Endometrium (tissue), 2 donors: ENCODE measurements around the gene RBM43.
A peak's percentile ranks its signal among the peaks of the same experiment; 100 is the strongest.
"Not testable (repeated sequence)": the region's sequence is repeated elsewhere in the genome, so short reads cannot be mapped to it uniquely, and the experiment has no call there.

Experiments used
- FAIRE-seq: peaks from 2 replicates; lab custom pipeline; 2012; peaks lifted over from hg19 to GRCh38; lab: Jason Lieb, UNC
- donor health status: control.
- donor health status: control.

Gene RBM43

GRCh38 chr2:151261231-151261976 lies at the start of gene RBM43:
RBM43 (minus strand) TSS chr2:151261863; CDS start chr2:151261727, 136 bp downstream.
- peak; percentile 62 for FAIRE-seq

GRCh38 chr2:151310313-151310712 lies 48.6 kb upstream of the RBM43 start:
- FAIRE-seq = not testable (repeated sequence)

- no peak for FAIRE-seq
These were observed 45.0 kb upstream of the RBM43 start for GRCh38 chr2:151306621-151307020.

GRCh38 chr2:151305129-151305691 lies 43.5 kb upstream of the RBM43 start:
- FAIRE-seq = no peak

- no peak for FAIRE-seq
These were observed 41.2 kb upstream of the RBM43 start for GRCh38 chr2:151302879-151303278.

GRCh38 chr2:151302404-151302803 lies 40.7 kb upstream of the RBM43 start:
- FAIRE-seq = no peak

GRCh38 chr2:151299920-151300539 lies 38.4 kb upstream of the RBM43 start:
- FAIRE-seq = no peak

- no peak for FAIRE-seq
These were observed 36.2 kb upstream of the RBM43 start for GRCh38 chr2:151297882-151298281.

- FAIRE-seq = not testable (repeated sequence)
These were observed 34.3 kb upstream of the RBM43 start for GRCh38 chr2:151295926-151296325.

GRCh38 chr2:151292546-151292945 lies 30.9 kb upstream of the RBM43 start:
- FAIRE-seq = no peak

GRCh38 chr2:151292141-151292540 lies 30.5 kb upstream of the RBM43 start:
- no peak for FAIRE-seq

- FAIRE-seq = no peak
These were observed 29.6 kb upstream of the RBM43 start for GRCh38 chr2:151291224-151291623.

GRCh38 chr2:151289972-151290866 lies 28.6 kb upstream of the RBM43 start:
- FAIRE-seq = peak; percentile 95

- FAIRE-seq = no peak
These were observed 26.0 kb upstream of the RBM43 start for GRCh38 chr2:151287513-151288250.

GRCh38 chr2:151282401-151282800 lies 20.7 kb upstream of the RBM43 start:
- no peak for FAIRE-seq

GRCh38 chr2:151280271-151280670 lies 18.6 kb upstream of the RBM43 start:
- FAIRE-seq = no peak

- no peak for FAIRE-seq
These were observed 16.8 kb upstream of the RBM43 start for GRCh38 chr2:151278487-151278886.

- no peak for FAIRE-seq
These were observed 15.4 kb upstream of the RBM43 start for GRCh38 chr2:151277067-151277466.

- FAIRE-seq = no peak
These were observed 13.6 kb upstream of the RBM43 start for GRCh38 chr2:151275291-151275690.

GRCh38 chr2:151271824-151272223 lies 10.2 kb upstream of the RBM43 start:
- FAIRE-seq = no peak

- no peak for FAIRE-seq
These were observed 8.3 kb upstream of the RBM43 start for GRCh38 chr2:151269798-151270568.
